H1 (cell line): Measurements from ENCODE around the gene GGA1. TPM values are rescaled to one million over a fixed set of nuclear protein-coding genes. Genes with fewer than 3 reads are reported as not detected.

Source experiments
- CTCF ChIA-PET: fragments of 300-600 bp; sonication (Branson Sonifier 250); formaldehyde crosslinking; loops from one replicate; lab custom pipeline; 2021; ENCODE audit not compliant: partially characterized antibody; lab: Charles Lee
- POLR2A ChIA-PET: fragments of 300-600 bp; sonication (Branson Sonifier 250); formaldehyde crosslinking; loops from one replicate; lab custom pipeline; 2021; ENCODE audit warnings: inconsistent platforms; ENCODE audit not compliant: partially characterized antibody; lab: Charles Lee
- DNase-seq, 2 experiments: peaks; one replicate each; pipeline versions ENCODE4 v3.0.0 to v3.0.0-alpha.2; 2010 to 2022; ENCODE audit warnings: low spot score in 2 of 2, low read depth in 1 of 2, mixed read lengths in 1 of 2
- FAIRE-seq: peaks from 2 replicates; lab custom pipeline; 2011; peaks lifted over from hg19 to GRCh38; lab: Jason Lieb, UNC
- H2AFZ ChIP-seq: 2 replicates; pipeline ENCODE4 v1.8.1; 2012; ENCODE audit warnings: low read length, inconsistent platforms
- H2AK5ac ChIP-seq: 2 replicates; pipeline ENCODE4 v1.6.1; 2013; ENCODE audit warnings: low read depth, low read length
- H2BK120ac ChIP-seq: replicated peaks from 2 replicates; pipeline ENCODE3; 2013; ENCODE audit warnings: low read depth, low read length, inconsistent platforms
- H2BK12ac ChIP-seq: 2 replicates; pipeline ENCODE4 v1.6.1; 2013; ENCODE audit warnings: low read depth, low read length
- H2BK15ac ChIP-seq: 2 replicates; pipeline ENCODE4 v1.6.1; 2013; ENCODE audit warnings: low read length
- H2BK20ac ChIP-seq: 2 replicates; pipeline ENCODE4 v1.6.1; 2013; ENCODE audit warnings: low read length
- H2BK5ac ChIP-seq: 2 replicates; pipeline ENCODE4 v1.6.1; 2013; ENCODE audit warnings: low read depth, low read length
- H3K14ac ChIP-seq: 2 replicates; pipeline ENCODE4 v1.6.1; 2013; ENCODE audit warnings: inconsistent platforms; ENCODE audit not compliant: insufficient read length
- H3K18ac ChIP-seq: 2 replicates; pipeline ENCODE4 v1.6.1; 2013; ENCODE audit warnings: low read length; ENCODE audit errors: extremely low read depth
- H3K23ac ChIP-seq: 2 replicates; pipeline ENCODE4 v1.6.1; 2013; ENCODE audit warnings: inconsistent platforms; ENCODE audit not compliant: insufficient read length
- H3K23me2 ChIP-seq: 2 replicates; pipeline ENCODE4 v1.6.1; 2013; ENCODE audit warnings: low read depth, low read length
- H3K27ac ChIP-seq: 2 replicates; pipeline ENCODE4 v1.6.1; 2011; ENCODE audit warnings: low read depth, low read length, inconsistent platforms
- H3K27me3 ChIP-seq, 4 experiments: replicated peaks in 1 of 4; 1 replicate in 1 of 4; 2 replicates in 3 of 4; pipeline versions ENCODE4 v1.6.1 to v1.8.1; 2011 to 2013; ENCODE audit warnings: low read length in 3 of 4, mild to moderate bottlenecking in 3 of 4, inconsistent platforms in 2 of 4, mixed read lengths in 2 of 4, moderate library complexity in 1 of 4; ENCODE audit not compliant: control insufficient read depth in 3 of 4, insufficient read depth in 3 of 4; ENCODE audit errors: extremely low read depth in 1 of 4
- H3K36me3 ChIP-seq, 4 experiments: 2 replicates each; pipeline versions ENCODE4 v1.6.1 to v1.8.1; 2011 to 2013; ENCODE audit warnings: mild to moderate bottlenecking in 4 of 4, low read length in 3 of 4, moderate library complexity in 2 of 4, control low read depth in 1 of 4, inconsistent platforms in 1 of 4; ENCODE audit not compliant: insufficient read depth in 4 of 4, control insufficient read depth in 2 of 4
- H3K4ac ChIP-seq: replicated peaks from 2 replicates; pipeline ENCODE3; 2013; ENCODE audit warnings: low read length, low read depth, mixed read lengths, inconsistent platforms; ENCODE audit not compliant: insufficient read length
- H3K4me1 ChIP-seq, 4 experiments: replicated peaks in 1 of 4; 1 replicate in 1 of 4; 2 replicates in 3 of 4; pipeline versions ENCODE4 v1.6.1 to v1.8.1; 2011 to 2013; ENCODE audit warnings: low read length in 3 of 4, inconsistent platforms in 2 of 4, mixed read lengths in 1 of 4; ENCODE audit not compliant: insufficient read depth in 4 of 4, control insufficient read depth in 3 of 4
- H3K4me2 ChIP-seq, 2 experiments: 2 replicates each; pipeline versions ENCODE4 v1.6.1 to v1.8.1; 2011 to 2013; ENCODE audit warnings: low read depth in 2 of 2, low read length in 2 of 2, control low read depth in 1 of 2, inconsistent platforms in 1 of 2, mild to moderate bottlenecking in 1 of 2; ENCODE audit not compliant: insufficient read depth in 1 of 2
- H3K4me3 ChIP-seq, 4 experiments: fragments of 200-600, 300-600 bp in 1 of 4; sonication (generic), shearing (Covaris generic), sonication (Bioruptor Twin) in 1 of 4; 2 replicates each; pipeline versions ENCODE4 v1.5.1 to v1.8.1; 2011 to 2016; ENCODE audit warnings: low read length in 4 of 4, low read depth in 3 of 4, control low read depth in 2 of 4, inconsistent platforms in 2 of 4, mild to moderate bottlenecking in 2 of 4, mixed read lengths in 1 of 4, moderate library complexity in 1 of 4; ENCODE audit not compliant: insufficient read depth in 2 of 4; ENCODE audit errors: extremely low read depth in 1 of 4
- H3K56ac ChIP-seq: replicated peaks from 2 replicates; pipeline ENCODE3; 2013; ENCODE audit warnings: low read depth, mild to moderate bottlenecking, mixed read lengths, low read length, inconsistent platforms; ENCODE audit not compliant: insufficient read length
- H3K79me1 ChIP-seq: 2 replicates; pipeline ENCODE4 v1.6.1; 2013; ENCODE audit warnings: low read depth, low read length, control low read depth
- H3K79me2 ChIP-seq, 2 experiments: 2 replicates each; pipeline versions ENCODE4 v1.6.1 to v1.8.1; 2012 to 2013; ENCODE audit warnings: low read length in 2 of 2, mild to moderate bottlenecking in 2 of 2, inconsistent platforms in 1 of 2; ENCODE audit not compliant: insufficient read depth in 2 of 2, control insufficient read depth in 1 of 2
- H3K9ac ChIP-seq, 4 experiments: replicated peaks in 1 of 4; 1 replicate in 1 of 4; 2 replicates in 3 of 4; pipeline versions ENCODE4 v1.6.1 to v1.8.1; 2011 to 2013; ENCODE audit warnings: low read depth in 3 of 4, low read length in 3 of 4, control low read depth in 2 of 4, mild to moderate bottlenecking in 2 of 4, moderate library complexity in 2 of 4, inconsistent platforms in 1 of 4; ENCODE audit errors: extremely low read depth in 1 of 4
- H3K9me3 ChIP-seq, 2 experiments: 2 replicates each; pipeline versions ENCODE4 v1.6.1 to v1.8.1; 2012 to 2013; ENCODE audit warnings: mild to moderate bottlenecking in 2 of 2, moderate library complexity in 2 of 2, control low read depth in 1 of 2, inconsistent platforms in 1 of 2, low read depth in 1 of 2, low read length in 1 of 2, mixed read lengths in 1 of 2; ENCODE audit not compliant: insufficient read depth in 2 of 2
- H4K20me1 ChIP-seq, 2 experiments: replicated peaks in 1 of 2; 2 replicates each; pipeline versions ENCODE3 to v1.8.1; 2011 to 2013; ENCODE audit warnings: inconsistent platforms in 2 of 2, low read length in 2 of 2, mild to moderate bottlenecking in 1 of 2; ENCODE audit not compliant: insufficient read depth in 2 of 2, control insufficient read depth in 1 of 2
- H4K5ac ChIP-seq: 2 replicates; pipeline ENCODE4 v1.6.1; 2013; ENCODE audit warnings: low read length, low read depth, mixed read lengths, inconsistent platforms; ENCODE audit not compliant: insufficient read length
- H4K8ac ChIP-seq: 2 replicates; pipeline ENCODE4 v1.8.0; 2013; ENCODE audit warnings: mild to moderate bottlenecking, moderate library complexity, low read length, inconsistent platforms; ENCODE audit not compliant: insufficient read depth; ENCODE audit errors: extremely low read depth
- H4K91ac ChIP-seq: replicated peaks from 2 replicates; pipeline ENCODE3; 2013; ENCODE audit warnings: low read length, mixed read lengths, inconsistent platforms; ENCODE audit not compliant: insufficient read length
- ATF2 ChIP-seq: IDR thresholded peaks from 2 replicates; pipeline ENCODE4 v1.6.1; 2012; ENCODE audit warnings: low read length, inconsistent platforms
- BRCA1 ChIP-seq: IDR thresholded peaks from 2 replicates; pipeline ENCODE4 v1.6.1; 2012; ENCODE audit warnings: low read depth, low read length, improper control_type of control experiment
- CTCF ChIP-seq, 3 experiments: IDR thresholded peaks; 1 replicate in 2 of 3; 2 replicates in 1 of 3; pipeline versions ENCODE4 v1.5.1 to v1.6.1; 2011; ENCODE audit warnings: low read length in 3 of 3, mild to moderate bottlenecking in 3 of 3, inconsistent platforms in 2 of 3, low read depth in 1 of 3, moderate library complexity in 1 of 3; ENCODE audit not compliant: insufficient read depth in 1 of 3; ENCODE audit errors: control extremely low read depth in 1 of 3
- E2F6 ChIP-seq: IDR thresholded peaks from 2 replicates; pipeline ENCODE4 v1.6.1; 2012; ENCODE audit warnings: inconsistent platforms
- KDM4A ChIP-seq: IDR thresholded peaks from one replicate; pipeline ENCODE4 v1.7.1; 2012; ENCODE audit warnings: low read depth, mild to moderate bottlenecking, moderate library complexity, low read length, inconsistent platforms; ENCODE audit not compliant: severe bottlenecking
- MAFK ChIP-seq: IDR thresholded peaks from 2 replicates; pipeline ENCODE4 v1.6.1; 2012; ENCODE audit warnings: low read depth, mild to moderate bottlenecking, improper control_type of control experiment, low read length
- RAD21 ChIP-seq, 2 experiments: IDR thresholded peaks in 1 of 2; conservative IDR thresholded peaks in 1 of 2; 2 replicates each; pipeline ENCODE4 v1.6.1; 2011; ENCODE audit warnings: low read depth in 2 of 2, low read length in 2 of 2, improper control_type of control experiment in 1 of 2, inconsistent platforms in 1 of 2, mild to moderate bottlenecking in 1 of 2, moderate library complexity in 1 of 2
- RFX5 ChIP-seq: IDR thresholded peaks from 2 replicates; pipeline ENCODE4 v1.6.1; 2011; ENCODE audit warnings: low read depth, low read length, improper control_type of control experiment, borderline replicate concordance
- WGBS, 2 experiments: shearing (Covaris generic) in 1 of 2; methylation state at CpG; one replicate each; pipeline versions ENCODE4 v1.1.6 to v1.1.7; 2013 to 2015; ENCODE audit warnings: low lambda C conversion rate in 2 of 2, mixed read lengths in 2 of 2, inconsistent platforms in 1 of 2, low coverage in 1 of 2, missing lambda C conversion rate in 1 of 2; ENCODE audit not compliant: insufficient replicate concordance in 2 of 2, insufficient coverage in 1 of 2, insufficient read length in 1 of 2; ENCODE audit errors: extremely low coverage in 1 of 2, missing lambda C conversion rate in 1 of 2; 5-methylcytosine and 5-hydroxymethylcytosine counted together
- polyA plus RNA-seq, 7 experiments: library from polyadenylated mRNA; depleted of rRNA in 3 of 7; stranded (reverse) in 5 of 7; unstranded in 2 of 7; fragments of >200 nt in 5 of 7; fragments of 200-250 nt in 2 of 7; gene quantifications; 1 replicate in 5 of 7; 2 replicates in 1 of 7; 4 replicates in 1 of 7; pipeline versions ENCODE4 v1.2.1 to v1.2.3, GENCODE V29; 2011 to 2013; ENCODE audit warnings: missing spikeins in 2 of 7, mixed read lengths in 2 of 7
- total RNA-seq: library from RNA; stranded (reverse); fragmentation: NEBNext Ultra II Directional; extraction: Animal tissue kit (Norgen Biotek cat#: 25700); gene quantifications from 2 replicates; pipeline ENCODE4 v1.2.1, GENCODE V29; 2021

The GGA1 gene
- total and polyA plus RNA-seq, 2 of the 8 experiments (the other 6 are each of a cell fraction or from before 2014, with no cell fraction given) = 49.3 to 57.2 TPM

- CTCF ChIA-PET = interaction anchor here (0.9 to 7.9 kb wide), 8 partner anchors 9 to 25 kb away, joined by 3 to 49 read pairs (median 4); no protein-coding TSS in a partner anchor
- TF ChIP-seq E2F6 (no peak), MAFK (no peak), ATF2 (no peak), RFX5 (no peak), KDM4A (no peak), RAD21 (IDR thresholded peaks at IDR 0.05 in 1 of 2, conservative IDR thresholded peaks at IDR 0.05 in 1 of 2; ENCODE audit: low read depth in 2 of 2, low read length in 2 of 2) (no peak), CTCF (IDR thresholded peaks at IDR 0.05; ENCODE audit: control extremely low read depth in 1 of 3, insufficient read depth in 1 of 3, low read depth in 1 of 3, low read length in 3 of 3) (no peak), BRCA1 (no peak)
Observed at GRCh38 chr22:37618674-37619073, 10.0 kb downstream of the GGA1 start.

More at GRCh38 chr22:37618674-37619073, 10.0 kb downstream of the GGA1 start:
- POLR2A ChIA-PET = interaction anchor here (0.7 to 7.6 kb wide), 5 partner anchors 7 to 70 kb away, joined by 3 to 63 read pairs (median 3); partner anchors contain the start of gene GGA1
- FAIRE-seq = no peak
- DNase-seq = no peak
- Histone ChIP-seq H4K91ac (no peak overlapping the region), H3K4me1 (no peaks in the 10 kb centered on the region; a peak in 2 of 7 replicates), H3K27me3 (no peaks in the 10 kb centered on the region), H3K79me2 (no peaks in the 10 kb centered on the region), H3K79me1 (no peaks in the 10 kb centered on the region), H3K4ac (no peak overlapping the region), H2BK120ac (no peak overlapping the region), H3K14ac (no peak overlapping the region), H4K20me1 (peaks cover 0 to 6% of the 10 kb centered on the region in 2 experiments), H3K23me2 (no peaks in the 10 kb centered on the region), H3K18ac (no peak overlapping the region), H3K27ac (no peak overlapping the region), H2AK5ac (no peak overlapping the region), H3K56ac (no peak overlapping the region), H2BK20ac (no peak overlapping the region), H3K9ac (no peak overlapping the region), H2BK5ac (no peak overlapping the region), H3K4me2 (no peak overlapping the region), H3K23ac (no peak overlapping the region), H3K9me3 (no peaks in the 10 kb centered on the region), H2BK15ac (no peak overlapping the region), H2BK12ac (no peak overlapping the region), H4K5ac (no peak overlapping the region), H4K8ac (no peak overlapping the region), H3K4me3 (no peak overlapping the region), H3K36me3 (peaks cover 14 to 33% (median 19%) of the 10 kb centered on the region in 4 experiments; a peak in 7 of 8 replicates), H2AFZ (no peak overlapping the region)
- WGBS, 2 experiments = 94% methylated on average over 6 of the region's 6 CpGs; no CpG with 5 or more reads in 1 of the 2 experiments
